GM21360 (cell line): ENCODE results near the gene ACOXL.

Experiments used
- ATAC-seq: cut with Tn5 transposase; IDR thresholded peaks from one replicate; pipeline ENCODE4 v1.9.1; 2021; ENCODE audit warnings: mild to moderate bottlenecking, moderate library complexity; ENCODE audit not compliant: unreplicated experiment

ACOXL gene

GRCh38 chr2:110872521-110872920, 140.1 kb downstream of the ACOXL start:
- no peak for ATAC-seq

- ATAC-seq, result no peak
Measured at GRCh38 chr2:110873056-110873502, 140.7 kb downstream of the ACOXL start.

DNA sequence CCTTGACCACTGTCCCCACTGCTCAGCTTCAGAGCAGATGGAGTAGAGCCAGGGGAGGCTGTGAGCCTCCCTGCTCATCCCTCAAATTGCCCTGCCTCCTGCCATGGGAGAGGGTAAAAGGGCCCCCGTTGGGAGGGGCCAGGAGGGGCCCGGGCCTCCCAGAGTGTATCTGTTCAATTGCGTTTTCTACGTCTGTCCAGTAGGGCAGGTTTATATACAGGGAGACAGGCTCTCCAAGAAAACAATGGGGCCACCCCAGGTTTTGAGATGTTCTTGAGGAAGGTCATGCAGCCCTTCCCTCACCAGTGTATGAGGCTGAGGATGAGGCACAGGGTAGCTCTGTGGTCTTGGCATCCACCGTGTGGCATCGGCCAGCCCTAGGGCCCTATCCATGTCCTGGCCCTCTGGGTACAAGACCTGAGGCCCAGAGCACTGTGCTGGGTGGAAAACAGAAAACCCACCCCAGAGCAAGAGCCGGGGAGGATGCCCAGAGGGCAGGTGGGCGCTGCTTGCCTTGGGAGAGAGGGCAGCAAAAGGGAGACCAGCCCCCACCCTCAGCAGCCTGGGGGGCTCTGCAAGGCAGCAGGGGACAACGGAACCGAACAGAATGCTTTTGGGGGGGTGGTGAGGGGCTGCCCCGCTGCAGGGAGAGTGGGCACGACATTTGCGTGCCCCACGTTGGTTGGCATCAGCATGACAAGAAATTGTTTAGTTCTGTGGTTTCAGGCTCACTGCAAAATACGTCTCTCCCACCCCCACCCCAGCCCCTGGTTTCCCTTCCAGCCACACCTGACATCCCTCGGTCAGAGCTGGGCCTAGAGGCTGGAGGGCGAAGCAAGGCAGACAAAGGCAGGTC, 141.5 kb downstream of the ACOXL start:
- no peak for ATAC-seq

- peak; percentile 58 for ATAC-seq
Measured at GRCh38 chr2:110874453-110875383, 142.3 kb downstream of the ACOXL start.

- no peak for ATAC-seq
Measured at GRCh38 chr2:110875384-110875725, 143.0 kb downstream of the ACOXL start.

- no peak for ATAC-seq
Measured at GRCh38 chr2:110876167-110876999, 144.0 kb downstream of the ACOXL start.

- ATAC-seq, result no peak
Measured at GRCh38 chr2:110877031-110877827, 144.9 kb downstream of the ACOXL start.

DNA sequence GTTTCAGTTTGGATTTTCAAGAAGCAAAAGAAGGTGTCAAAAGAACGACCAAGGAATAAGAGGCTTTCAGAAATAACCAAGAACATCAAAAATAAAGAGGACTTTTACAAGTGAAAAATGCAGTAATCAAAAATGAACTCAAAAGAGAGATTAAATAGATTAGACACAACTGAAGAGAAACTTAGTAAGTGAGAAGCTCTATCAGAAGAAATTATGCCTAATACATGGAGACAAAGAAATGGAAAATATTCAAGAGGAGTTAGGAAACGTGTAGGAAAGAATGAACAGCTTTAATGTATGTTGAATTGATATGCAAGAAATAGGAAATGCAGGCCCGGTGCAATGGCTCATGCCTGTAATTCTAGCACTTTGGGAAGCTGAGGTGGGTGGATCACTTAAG, 145.8 kb downstream of the ACOXL start:
- no peak for ATAC-seq

DNA sequence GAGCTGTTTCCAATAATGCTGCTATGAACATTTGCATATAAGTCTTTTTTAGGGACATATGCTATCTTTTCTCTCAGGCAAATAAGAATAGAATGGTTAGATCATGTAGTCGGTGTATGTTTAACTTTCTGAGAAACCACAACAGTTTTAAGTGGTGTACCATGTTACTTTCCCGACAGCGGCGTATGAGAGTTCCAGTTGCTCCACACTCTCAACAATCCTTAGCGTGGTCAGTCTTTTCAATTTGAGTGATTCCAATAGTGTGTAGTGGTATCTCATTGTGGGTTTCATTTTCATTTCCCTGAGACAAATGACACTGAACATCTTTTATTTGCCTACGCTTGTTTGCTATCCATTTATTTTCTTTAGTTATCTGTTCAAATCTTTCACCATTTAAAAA, 149.5 kb downstream of the ACOXL start:
- peak; percentile 63 for ATAC-seq

DNA sequence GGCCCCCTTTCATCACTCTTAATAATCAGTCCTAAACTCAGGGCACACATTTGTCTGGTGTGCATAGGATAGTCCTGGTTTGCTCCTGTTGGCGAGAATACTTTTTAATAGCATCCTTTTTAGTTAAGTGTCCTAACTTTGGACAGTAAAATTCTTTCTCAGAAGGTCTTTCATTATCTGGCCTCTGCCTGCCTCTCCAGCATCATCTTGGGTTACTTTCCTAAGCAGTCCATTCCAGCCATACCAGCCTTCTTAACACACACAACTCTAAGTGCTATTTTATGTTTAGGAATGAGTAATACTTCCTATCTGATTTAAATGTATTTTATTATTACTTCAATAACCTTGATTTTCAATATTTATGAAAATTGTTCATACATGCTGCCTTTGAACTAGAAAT, 151.0 kb downstream of the ACOXL start:
- no peak for ATAC-seq

- no peak for ATAC-seq
Measured at GRCh38 chr2:110885256-110885655, 152.9 kb downstream of the ACOXL start.

- no peak for ATAC-seq
Measured at GRCh38 chr2:110886826-110887573, 154.6 kb downstream of the ACOXL start.

DNA sequence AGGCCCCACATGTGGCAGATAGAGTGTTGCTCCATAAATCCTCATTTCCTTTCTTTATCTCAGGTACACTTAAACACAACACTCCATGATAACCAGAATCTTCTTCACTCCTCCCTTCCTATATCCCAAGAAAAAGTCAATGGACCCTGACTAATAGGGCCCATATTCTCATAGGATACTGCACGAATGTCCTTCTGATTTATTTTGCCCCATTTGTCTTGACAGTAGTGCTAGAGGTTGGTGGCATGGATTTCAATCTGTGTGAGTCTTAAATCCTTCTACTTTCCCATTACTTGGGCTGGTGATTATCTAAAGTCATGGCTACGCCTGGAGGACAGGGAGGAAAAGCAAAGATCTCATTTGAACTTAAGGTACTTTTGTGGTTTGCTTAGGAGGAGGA, 156.0 kb downstream of the ACOXL start:
- ATAC-seq, result no peak

DNA sequence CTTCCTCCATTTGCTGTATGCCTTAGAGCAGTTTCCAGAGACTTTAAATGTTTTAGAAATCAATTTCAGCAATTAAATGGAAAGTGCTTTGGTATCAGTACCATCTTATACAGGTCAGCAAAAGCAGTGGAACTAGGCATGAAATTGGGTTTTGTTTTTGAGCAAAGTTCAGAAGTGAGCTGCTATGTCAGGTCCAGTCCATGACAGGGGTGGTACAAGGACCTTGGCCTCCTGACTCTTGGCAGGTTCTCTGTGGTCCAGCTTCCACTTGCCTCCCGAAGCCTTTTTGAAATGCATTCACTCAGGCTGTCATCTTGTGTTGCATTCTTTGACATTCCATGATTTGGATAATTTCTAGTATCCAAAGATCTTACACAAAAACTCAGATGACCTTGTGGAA, 159.3 kb downstream of the ACOXL start:
- no peak for ATAC-seq

- no peak for ATAC-seq
Measured at GRCh38 chr2:110896226-110896625, 163.9 kb downstream of the ACOXL start.

- ATAC-seq, result no peak
Measured at GRCh38 chr2:110897966-110898365, 165.6 kb downstream of the ACOXL start.

DNA sequence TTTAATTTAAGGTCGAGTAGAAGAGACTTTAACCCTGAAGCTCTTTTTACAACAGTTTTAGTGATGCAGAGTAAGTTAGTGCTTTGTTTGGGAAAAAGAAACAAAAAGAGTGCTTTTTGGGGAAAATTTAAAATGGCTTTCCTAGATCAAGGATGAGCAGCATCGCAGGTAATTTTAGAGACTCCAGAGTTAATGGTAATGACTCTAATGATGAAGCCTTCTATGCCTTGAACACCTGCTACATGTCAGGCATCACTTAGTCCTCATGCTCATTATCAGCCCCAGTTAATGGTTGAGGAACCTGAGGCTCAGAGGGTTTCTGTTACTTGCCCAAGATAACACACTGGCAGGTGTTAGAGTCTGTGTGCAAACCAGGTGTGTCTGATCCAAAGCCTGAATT, 167.8 kb downstream of the ACOXL start:
- ATAC-seq, result no peak

DNA sequence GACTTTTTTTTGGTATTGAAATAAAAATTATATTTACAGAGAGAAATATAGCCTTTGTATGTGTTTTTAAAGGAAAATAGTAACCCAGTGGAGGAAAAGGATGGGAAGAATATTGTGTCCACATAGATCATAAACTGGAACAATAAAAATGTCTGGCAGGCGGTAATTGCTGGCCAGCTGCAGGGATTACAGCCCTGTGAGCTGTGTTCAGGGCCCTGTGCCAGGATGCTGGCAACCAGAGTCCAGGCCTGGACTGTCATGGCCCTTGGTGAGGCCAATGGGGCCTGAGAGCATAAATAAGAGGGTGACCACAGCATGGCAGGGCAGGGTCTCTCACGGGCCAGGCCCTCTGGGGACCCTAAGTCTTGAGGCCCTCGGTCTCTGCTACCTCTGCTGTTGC, 171.2 kb downstream of the ACOXL start:
- no peak for ATAC-seq

DNA sequence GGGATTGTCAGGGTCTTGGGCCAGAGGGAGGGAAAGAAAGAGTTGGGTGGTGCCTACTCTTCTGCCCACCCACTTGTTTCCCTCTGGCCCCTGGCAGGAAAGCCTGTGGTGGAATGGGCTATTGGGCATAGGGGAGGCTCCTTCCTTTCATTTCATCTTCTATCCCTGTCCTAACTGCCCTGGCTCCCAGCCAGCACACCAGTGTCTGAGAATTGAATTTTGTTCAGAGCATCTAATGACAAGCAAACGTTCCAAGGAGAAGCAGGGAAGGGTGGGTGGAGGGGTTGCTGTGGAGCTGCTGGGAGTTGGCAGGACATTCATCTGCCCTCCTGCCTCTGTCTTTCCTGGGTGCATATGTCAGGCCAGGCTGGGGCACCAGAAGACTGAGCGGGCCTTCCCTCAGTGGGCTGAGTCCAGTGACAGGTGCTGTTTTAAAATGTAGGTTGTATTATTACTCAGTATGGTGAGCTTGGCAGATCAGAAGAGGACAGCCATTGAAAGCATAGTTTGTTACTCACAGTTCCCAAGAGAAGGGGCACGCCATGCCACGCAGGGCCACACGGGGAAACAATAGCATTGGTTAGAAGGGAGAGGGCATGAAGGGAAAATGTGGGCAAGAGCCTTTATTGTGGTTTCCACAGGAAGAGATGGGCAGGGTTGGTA, 171.9 kb downstream of the ACOXL start:
- no peak for ATAC-seq
